Uterus (tissue), 2 donors: ENCODE results near the gene CMTM8.

Source experiments
- CTCF ChIP-seq, 4 experiments: fragments of 200-600 bp in 2 of 4; fragments of 450-650 bp in 2 of 4; sonication (generic) in 2 of 4; IDR thresholded peaks; one replicate each; pipeline ENCODE4 v1.5.1; 2016 to 2019; ENCODE audit warnings: antibody characterized with exemption in 4 of 4, mild to moderate bottlenecking in 2 of 4, moderate library complexity in 1 of 4
- POLR2A ChIP-seq, 2 donors: fragments of 450-650 bp; IDR thresholded peaks; one replicate each; pipeline ENCODE4 v1.6.1; 2016; ENCODE audit warnings: antibody characterized with exemption in 2 of 2, mild to moderate bottlenecking in 1 of 2, moderate library complexity in 1 of 2

GRCh38 chr3:32391643-32392535 is 153.4 kb downstream of the CMTM8 start, which contains the start of gene CMTM7:
- TF ChIP-seq POLR2A (IDR thresholded peaks at IDR 0.05), result peak; percentile 58 to 63
- TF ChIP-seq CTCF (IDR thresholded peaks at IDR 0.05), result peak in 1 of 4 experiments; percentile 12
